ENCODE measurements around the gene SUDS3. TPM values are rescaled to one million over a fixed set of nuclear protein-coding genes. Genes with fewer than 3 reads are reported as not detected.

The SUDS3 gene
- total RNA-seq, 1 donor from 2014 or later: 25.0 TPM

DNA sequence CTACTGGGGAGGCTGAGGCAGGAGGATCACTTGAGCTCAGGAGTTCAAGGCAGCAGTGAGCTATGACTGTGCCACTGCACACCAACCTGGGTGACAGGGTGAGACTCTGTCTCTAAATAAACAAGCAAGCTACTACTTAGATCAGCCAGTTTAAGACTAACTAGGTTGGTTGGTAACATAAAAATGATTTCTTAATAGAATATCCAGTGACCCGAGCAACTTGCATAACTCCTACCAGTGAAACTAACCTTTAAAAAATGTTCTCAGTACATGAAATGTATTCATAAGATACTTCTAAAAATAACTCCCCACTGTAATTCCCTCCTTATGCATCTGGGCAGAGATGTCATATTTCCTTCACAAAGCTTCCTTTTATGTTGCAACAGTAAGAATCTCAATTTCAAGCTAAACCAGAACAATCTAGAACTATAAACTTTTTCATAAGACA is 19.5 kb upstream of the SUDS3 start:
- no peak for DNase-seq (ENCODE audit: low read depth in 2 of 2)

GRCh38 chr12:118357257-118358007 is 18.9 kb upstream of the SUDS3 start:
- peak; percentile 82 to 87 for DNase-seq (ENCODE audit: low read depth in 2 of 2)

DNA sequence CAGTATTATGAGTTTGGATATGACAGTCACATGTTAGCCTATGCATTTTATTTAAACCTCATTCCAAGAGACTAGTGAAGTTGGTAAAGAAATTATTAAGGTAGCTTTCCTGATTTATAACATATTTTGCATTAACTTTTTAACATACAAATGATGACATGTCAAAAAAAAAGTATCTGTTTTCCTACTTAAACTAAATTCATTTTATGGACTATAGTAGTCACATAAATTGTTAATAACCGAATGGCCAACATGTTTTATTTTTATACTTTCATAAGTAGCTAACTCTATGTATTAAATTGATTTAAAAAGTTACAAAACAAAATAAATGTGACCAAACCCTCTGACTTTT is 18.4 kb upstream of the SUDS3 start:
- no peak for DNase-seq (ENCODE audit: low read depth in 2 of 2)

- peak in 1 of 2 donors; percentile 16 for DNase-seq (ENCODE audit: low read depth in 2 of 2)
These were observed 17.5 kb upstream of the SUDS3 start for GRCh38 chr12:118358612-118359540.

GRCh38 chr12:118359541-118359915 is 16.8 kb upstream of the SUDS3 start:
- DNase-seq (ENCODE audit: low read depth in 2 of 2): peak in 1 of 2 donors; percentile 29

GRCh38 chr12:118361092-118361404 is 15.3 kb upstream of the SUDS3 start:
- no peak for DNase-seq (ENCODE audit: low read depth in 2 of 2)

DNA sequence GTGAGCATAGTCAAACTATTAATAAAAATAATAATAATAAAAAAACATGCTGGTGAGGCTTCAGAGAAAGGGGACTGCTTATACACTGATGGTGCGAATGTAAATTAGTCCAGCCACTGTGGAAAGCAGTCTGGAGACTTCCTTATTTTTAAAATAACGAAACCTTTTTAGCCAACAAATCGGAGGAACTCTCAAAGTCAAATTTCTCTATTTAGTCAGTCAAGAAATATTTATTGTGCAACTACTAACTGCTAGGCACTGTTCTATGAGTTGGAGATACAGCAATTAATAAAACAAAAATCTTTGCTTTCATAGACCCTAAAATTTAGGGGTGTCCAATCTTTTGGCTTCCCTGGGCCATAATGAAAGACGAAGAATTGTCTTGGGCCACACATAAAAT is 14.5 kb upstream of the SUDS3 start:
- no peak for DNase-seq (ENCODE audit: low read depth in 2 of 2)

DNA sequence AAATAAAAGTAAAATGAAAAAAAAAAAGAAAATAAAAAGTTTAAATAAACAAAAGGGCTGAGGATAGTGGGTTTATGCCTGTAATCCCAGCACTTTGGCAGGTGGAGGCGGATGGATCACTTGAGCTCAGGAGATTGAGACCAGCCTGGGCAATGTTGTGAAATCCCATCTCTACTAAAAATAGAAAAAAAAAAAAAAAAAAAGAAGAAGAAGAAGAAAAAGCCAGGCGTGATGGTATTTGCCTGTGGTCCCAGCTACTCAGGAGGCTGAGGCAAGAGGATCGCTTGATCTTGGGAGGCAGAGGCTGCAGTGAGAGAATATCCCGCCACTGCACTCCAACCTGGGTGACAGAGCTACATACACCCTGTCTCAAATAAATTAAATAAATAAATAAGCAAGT is 7.5 kb upstream of the SUDS3 start:
- DNase-seq (ENCODE audit: low read depth in 2 of 2): no peak

DNA sequence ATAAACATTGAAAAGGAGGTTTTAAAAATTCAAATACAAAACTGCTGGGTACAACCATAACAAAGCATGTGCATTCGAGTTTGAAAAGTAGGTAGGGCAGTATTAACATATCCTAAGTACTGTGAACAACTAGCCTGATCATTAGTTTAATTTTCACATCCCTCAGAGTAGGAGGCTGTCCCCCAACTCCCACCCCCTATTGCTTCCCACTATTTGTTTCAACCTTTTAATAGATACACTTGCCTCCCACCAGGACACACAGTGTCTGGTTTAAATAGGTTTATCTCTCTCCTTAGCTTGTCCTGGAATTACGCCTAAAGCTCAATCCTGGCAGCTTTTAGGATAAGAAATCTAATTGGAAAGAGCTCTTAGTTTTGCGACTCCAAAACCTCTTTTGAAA is 5.8 kb upstream of the SUDS3 start:
- no peak for DNase-seq (ENCODE audit: low read depth in 2 of 2)

DNA sequence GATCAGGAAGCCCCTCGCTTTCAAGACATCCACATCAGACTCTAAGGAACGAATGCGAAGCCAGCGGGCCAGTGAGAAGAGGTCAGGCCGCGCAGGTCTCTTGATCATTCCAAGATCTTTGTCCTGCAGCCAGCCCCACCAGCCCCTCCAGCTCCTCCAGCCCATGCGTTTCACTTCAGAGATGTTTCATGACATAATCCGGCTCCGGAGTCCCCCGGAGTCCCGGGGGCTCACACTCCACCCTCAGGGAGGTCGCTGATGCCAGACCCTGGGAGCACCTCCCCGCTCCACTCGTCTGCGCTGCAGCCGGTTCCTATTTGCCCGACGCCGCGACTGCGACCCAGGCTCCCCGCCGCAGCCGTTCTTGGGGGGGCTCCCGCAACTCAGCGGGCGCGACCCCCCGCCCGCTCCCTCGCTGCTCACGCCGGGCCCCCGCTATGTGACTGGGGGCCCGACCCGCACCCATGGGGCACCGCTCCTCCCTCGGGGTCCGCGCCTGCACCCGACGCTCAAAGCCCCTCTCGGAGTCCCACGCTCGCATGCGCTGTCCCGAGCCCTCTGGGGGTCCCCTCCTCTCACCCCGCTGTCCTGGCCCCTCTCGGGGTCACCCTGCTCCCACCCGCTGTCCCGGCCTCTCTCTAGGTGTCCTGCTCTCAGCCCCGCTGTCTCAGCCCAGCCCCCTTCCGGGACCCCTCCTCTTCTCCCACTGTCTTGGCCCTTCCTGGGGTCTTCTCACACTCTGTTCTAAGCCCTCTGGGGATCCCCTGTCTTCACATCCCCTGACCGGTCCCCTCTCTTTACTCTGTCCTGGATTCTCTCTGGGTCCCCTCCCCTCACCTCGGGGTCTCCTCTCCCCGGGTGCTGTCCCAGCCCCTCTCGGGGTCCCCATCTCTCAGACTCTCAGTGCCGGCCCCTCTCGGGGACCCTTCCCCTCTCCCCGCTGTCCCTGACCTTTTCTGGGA is 4.8 kb upstream of the SUDS3 start:
- DNase-seq (ENCODE audit: low read depth in 2 of 2): peak in 1 of 2 donors; percentile 17

DNA sequence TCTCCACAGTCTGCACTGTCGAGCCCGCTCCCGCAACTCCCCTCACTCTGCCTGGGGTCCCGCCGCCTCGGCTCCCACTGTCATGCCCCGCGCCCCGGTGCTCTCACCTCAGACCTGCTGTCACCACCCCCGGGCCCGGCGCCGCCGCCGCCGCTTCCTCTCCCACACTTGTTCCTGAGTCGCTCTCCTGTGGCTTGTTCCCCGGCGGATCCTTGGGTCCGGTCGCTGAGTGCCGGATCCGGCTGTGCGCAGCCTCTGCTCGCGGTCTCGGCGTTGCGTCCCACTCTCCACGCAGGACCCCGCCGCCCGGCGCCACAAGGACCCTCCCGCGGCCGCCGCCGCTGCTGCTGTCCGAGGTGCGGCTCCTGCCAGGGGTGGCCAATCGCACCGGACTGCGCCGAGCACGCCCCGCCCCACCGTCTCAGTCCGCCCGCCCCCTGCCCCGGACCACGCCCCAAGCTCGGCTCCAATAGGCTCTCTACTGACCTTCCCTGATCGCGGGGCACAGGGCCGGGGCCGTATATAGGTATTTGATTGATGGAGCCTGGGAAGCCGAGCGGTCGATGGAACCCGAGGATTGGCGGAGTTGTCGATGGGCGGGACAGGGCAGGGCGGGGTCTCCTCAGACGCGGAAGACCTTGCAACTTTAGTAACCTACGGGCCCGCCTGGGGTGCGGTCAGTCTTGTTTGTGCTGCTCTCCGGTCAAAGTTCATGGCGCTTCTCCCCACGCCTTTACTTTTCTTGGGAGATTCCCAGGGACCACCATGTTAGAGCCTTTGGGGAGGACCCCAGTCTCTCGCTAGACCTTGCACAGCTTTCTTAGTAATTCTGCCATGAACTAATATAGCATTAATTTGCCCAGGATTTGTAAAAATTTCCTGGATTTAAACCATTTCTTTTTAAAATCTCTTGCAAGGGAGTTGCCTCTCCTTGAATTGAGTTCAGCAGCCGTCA is 3.5 kb upstream of the SUDS3 start, which contains the start of gene TAOK3:
TAOK3 (minus strand) TSS at position 367 of the 955 bp plus-strand sequence. CDS start 117,340 bp downstream, outside the sequence.
- DNase-seq (ENCODE audit: low read depth in 2 of 2): peak; percentile 95 to 99

- no peak for DNase-seq (ENCODE audit: low read depth in 2 of 2)
These were observed 2.7 kb upstream of the SUDS3 start for GRCh38 chr12:118373616-118374015.

DNA sequence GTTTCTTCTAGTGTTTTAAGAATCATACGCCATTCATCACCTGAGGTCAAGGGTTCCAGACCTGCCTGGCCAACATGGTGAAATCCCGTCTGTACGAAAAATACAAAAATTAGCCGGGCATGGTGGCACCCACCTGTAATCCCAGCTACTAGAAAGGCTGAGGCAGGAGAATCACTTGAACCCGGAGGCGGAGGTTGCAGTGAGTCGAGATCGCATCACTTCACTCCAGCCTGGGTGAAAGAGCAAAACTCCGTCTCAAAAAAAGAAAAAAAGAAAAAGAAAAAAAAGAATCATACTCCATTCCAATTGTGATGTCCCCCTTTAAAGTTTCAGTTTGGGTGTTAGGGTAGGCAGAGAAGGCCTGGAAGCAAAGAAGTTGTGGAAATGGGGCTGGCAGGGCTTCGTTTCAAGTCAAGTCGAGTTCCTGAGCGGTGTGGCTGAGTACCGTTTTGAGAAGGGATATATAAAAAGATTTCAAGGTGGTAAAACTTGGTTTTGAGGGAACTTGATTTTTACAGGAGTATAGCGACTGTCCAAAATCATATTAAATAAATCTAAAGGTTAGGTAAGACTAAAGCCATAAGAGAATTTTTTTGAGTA is 2.1 kb upstream of the SUDS3 start:
- no peak for DNase-seq (ENCODE audit: low read depth in 2 of 2)

DNA sequence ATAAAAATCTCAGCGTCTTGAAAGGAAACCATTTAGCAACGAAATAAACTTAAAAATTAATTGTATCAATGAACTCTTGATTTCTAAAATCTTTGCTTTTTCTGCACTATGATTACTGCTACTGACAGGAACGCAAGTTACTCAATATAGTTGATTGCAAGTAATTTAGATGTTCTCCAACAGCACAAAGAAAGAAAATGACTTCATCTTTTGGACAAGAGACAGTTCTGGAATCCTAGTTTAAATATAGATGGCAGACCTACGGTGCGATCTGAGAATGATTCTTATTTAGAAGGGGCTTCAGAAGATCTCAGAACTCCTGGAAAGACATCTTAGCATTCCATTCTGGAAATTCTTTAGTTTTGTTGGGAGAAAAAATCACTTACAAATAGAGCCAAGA is 1.4 kb upstream of the SUDS3 start:
- no peak for DNase-seq (ENCODE audit: low read depth in 2 of 2)

GRCh38 chr12:118375348-118375747 is 1.0 kb upstream of the SUDS3 start:
- DNase-seq (ENCODE audit: low read depth in 2 of 2): no peak

DNA sequence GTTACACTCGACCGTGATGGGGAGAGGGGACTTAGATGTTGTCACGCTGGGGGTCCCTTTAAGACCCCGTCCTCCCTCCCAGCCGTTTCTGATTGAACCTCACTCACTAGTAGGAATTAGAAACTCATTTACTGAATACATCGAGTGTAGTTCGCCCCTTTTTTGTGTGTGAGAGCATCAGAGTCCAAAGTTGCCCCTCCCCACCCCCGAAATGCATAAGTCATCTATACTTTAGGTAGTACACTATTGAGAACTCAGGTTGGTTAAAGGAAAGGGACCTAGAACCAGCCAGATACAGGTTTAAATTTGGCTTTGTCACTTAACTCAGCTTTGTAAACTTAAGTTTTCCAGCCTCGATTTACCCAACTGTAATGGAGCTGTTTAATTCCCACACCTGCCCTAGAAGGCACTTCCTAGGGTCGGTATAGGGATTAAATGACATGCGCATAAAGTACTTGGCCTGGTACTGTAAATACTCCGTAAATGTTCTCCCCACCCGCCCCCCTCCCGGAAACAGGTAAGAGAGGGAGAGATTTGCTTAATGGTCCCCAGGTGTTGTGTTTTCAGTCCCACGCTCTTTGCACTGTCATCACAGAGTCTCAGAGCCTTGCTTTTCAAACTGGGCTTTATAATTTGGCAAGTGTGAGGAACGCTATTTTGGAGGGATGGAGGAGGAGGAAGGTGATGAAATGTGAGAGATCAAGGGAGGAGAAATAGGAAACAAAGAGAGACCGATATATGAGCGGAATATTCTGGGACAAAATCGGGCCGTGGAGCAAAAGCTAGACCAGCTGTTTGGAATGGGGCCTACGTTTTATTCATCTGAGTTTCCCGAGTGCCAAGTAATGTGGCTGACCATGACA is 897 bp downstream of the SUDS3 start:
- peak in 1 of 2 donors; percentile 20 for DNase-seq (ENCODE audit: low read depth in 2 of 2)

- peak; percentile 20 to 48 for DNase-seq (ENCODE audit: low read depth in 2 of 2)
These were observed 1.6 kb downstream of the SUDS3 start for GRCh38 chr12:118377884-118378470.

GRCh38 chr12:118391424-118391823 is 15.1 kb downstream of the SUDS3 start:
- no peak for DNase-seq (ENCODE audit: low read depth in 2 of 2)

DNA sequence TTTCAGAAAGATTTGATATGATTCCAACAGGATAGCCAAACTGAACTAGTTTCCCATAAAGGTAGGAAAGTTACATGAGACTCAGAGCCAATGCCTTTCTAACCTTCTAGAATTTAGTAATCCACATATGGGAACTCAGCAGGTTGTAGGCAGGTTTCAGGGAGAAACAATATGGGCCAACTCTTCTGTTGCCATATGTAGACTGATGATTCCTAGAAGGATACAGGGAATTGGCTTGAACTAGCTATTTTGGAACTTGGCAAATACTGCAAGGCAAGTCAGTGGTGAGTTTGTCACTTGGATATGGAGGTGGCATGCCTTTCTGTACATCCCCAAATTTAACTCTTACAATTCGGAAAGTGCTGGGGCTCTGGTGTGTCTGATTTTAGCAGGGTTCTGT is 15.5 kb downstream of the SUDS3 start:
- no peak for DNase-seq (ENCODE audit: low read depth in 2 of 2)
